Subcutaneous abdominal adipose tissue (tissue), 5 donors: ENCODE data around the gene MECR.
A peak's percentile ranks its signal among the peaks of the same experiment; 100 is the strongest.
"Not testable (repeated sequence)": the region's sequence is repeated elsewhere in the genome, so short reads cannot be mapped to it uniquely, and the experiment has no call there.

Experiments
- H3K27ac ChIP-seq: one replicate; pipeline ENCODE4 v1.7.0; 2013; ENCODE audit warnings: low read depth, mild to moderate bottlenecking, inconsistent platforms, low read length, moderate library complexity
- H3K27me3 ChIP-seq, 5 donors: one replicate each; pipeline ENCODE4 v1.7.0; 2013; ENCODE audit warnings: low read length in 5 of 5, inconsistent platforms in 1 of 5; ENCODE audit not compliant: control insufficient read depth in 5 of 5, insufficient read depth in 4 of 5
- H3K36me3 ChIP-seq, 5 donors: one replicate each; pipeline ENCODE4 v1.7.0; 2013; ENCODE audit warnings: low read length in 5 of 5; ENCODE audit not compliant: control insufficient read depth in 5 of 5, insufficient read depth in 5 of 5
- H3K4me1 ChIP-seq, 5 donors: one replicate each; pipeline ENCODE4 v1.7.0; 2013; ENCODE audit warnings: low read length in 5 of 5, mild to moderate bottlenecking in 3 of 5, moderate library complexity in 1 of 5; ENCODE audit not compliant: control insufficient read depth in 5 of 5, insufficient read depth in 5 of 5
- H3K4me3 ChIP-seq, 5 donors: one replicate each; pipeline ENCODE4 v1.7.0; 2013; ENCODE audit warnings: low read length in 5 of 5, low read depth in 1 of 5
- H3K9ac ChIP-seq, 5 donors: one replicate each; pipeline ENCODE4 v1.7.0; 2013; ENCODE audit warnings: low read length in 5 of 5, mild to moderate bottlenecking in 4 of 5, moderate library complexity in 3 of 5
- H3K9me3 ChIP-seq, 5 donors: one replicate each; pipeline ENCODE4 v1.7.0; 2013; ENCODE audit warnings: low read length in 5 of 5; ENCODE audit not compliant: control insufficient read depth in 5 of 5
- donor health status: healthy.
- donor health status: healthy.
- donor health status: healthy.
- donor health status: healthy.
- donor health status: healthy.

Gene MECR

DNA sequence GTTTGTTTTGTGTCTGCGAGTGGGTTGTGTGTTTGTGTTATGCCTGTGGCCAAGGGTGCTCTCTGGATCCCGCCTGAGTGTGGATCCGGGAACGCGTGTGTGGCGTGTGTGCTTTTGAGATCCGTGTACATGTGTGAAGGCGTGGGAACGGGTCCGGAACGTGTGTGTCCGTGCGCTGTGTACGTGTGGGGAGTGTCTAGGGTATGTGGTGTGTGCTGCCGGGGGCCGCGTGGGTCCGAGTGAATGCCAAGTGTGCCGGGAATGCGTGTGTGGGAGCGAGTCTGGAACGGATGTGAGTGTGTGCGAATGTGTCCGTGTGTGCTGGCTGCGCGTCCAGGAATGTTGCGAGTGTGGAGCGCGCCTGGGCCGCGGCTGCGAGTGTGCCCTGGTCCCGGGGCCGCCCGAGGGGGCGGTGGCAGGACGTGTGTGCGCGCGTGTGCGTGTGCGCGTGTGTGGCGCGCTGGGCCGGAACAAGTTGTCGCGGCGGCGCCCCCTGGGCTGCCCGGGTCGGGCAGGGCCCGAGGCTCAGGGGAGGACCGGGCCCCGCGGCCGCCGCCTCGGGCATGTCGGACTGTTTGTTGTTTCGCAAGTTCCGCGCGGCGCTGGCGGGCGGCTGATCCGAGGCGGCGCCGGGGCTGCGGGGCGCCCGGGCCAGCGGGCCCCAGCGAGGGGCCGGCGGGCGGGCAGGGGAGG is 6.5 kb upstream of the MECR start:
- Histone ChIP-seq H3K9me3 (no peaks in the 10 kb centered on the region), H3K36me3 (no peaks in the 10 kb centered on the region), H3K27me3 (peaks cover 0 to 4% (median 4%) of the 10 kb centered on the region in 5 donors), H3K4me1 (peaks cover 2 to 30% (median 25%) of the 10 kb centered on the region in 5 donors), H3K9ac (peak overlapping the region; percentile 21 to 88 (median 76)), H3K27ac (no peak overlapping the region), H3K4me3 (peak overlapping the region; percentile 74 to 98 (median 91))

DNA sequence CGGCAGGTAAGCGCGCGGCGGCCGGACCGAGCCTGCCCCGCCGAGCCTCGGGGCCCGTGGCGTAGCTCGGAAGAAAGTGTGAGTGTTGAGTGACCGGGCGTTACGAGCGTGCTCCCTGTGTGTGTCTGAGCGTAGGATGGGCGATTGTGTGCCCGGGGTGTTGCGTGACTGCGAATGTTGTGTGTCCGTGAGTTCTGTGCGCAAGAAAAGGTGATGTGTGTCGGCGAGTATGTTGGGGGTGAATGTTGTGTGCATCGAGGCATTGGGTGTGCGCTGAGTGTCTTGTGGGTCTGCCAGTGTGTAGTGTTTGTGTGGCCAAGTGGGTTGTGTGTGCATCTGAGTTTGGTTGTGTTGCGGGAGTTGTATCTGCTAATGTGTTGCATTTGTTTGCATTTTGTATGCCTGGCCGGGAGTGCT is 6.0 kb upstream of the MECR start:
- no peaks in the 10 kb centered on the region for H3K36me3 ChIP-seq
- H3K9ac ChIP-seq = peak overlapping the region; percentile 21 to 88 (median 76)
- H3K27ac ChIP-seq = no peak overlapping the region
- H3K9me3 ChIP-seq = no peaks in the 10 kb centered on the region
- H3K4me3 ChIP-seq = peak overlapping the region; percentile 74 to 98 (median 91)
- peaks cover 2 to 30% (median 25%) of the 10 kb centered on the region in 5 donors for H3K4me1 ChIP-seq
- peaks cover 0 to 4% (median 4%) of the 10 kb centered on the region in 5 donors for H3K27me3 ChIP-seq

DNA sequence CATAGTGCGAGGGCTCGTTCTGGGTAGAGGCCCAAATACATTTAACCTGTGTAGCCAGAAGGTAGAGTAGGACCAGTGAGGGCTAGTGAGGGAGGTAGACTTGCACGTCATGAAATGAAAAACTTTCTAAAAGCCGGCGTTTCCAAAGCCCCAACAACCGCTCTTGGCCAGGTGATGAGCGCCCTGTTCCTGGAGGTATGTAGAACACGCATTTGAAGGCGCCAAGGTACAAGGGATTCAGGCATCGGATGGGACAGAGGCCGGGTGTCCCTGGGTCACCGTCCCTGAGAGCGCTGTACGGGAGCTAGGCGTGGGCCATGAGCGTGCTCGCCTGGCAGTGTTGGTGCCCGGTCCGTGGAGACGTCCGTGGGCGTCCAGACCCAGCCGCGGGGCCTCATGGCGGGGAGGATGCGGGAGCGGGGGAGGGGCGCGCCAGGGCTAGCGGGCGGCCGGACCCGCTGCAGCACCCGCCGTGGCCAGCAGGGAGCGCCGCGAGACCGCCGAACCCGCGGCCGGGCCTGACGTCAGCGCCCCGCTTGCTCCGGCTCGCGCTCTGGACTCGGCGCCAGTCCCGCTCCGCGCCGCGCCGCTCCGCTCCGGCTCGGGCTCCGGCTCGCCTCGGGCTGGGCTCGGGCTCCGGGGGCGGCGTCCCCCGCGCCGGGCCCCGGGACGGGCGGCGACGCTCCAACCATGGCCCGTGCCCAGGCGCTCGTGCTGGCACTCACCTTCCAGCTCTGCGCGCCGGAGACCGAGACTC is 5.4 kb upstream of the MECR start, which contains the start of gene PTPRU:
Gene PTPRU, plus strand, starts transcription at position 568 of the 757 bp plus-strand sequence. Its CDS starts 123 bp downstream, at position 691.
- H3K36me3 ChIP-seq = no peaks in the 10 kb centered on the region
- no peak within 1 kb of the TSS for H3K27ac ChIP-seq
- H3K4me3 ChIP-seq = peak within 1 kb of the TSS; percentile 74 to 98 (median 91)
- H3K4me1 ChIP-seq = peaks cover 2 to 33% (median 27%) of the 10 kb centered on the region in 5 donors
- peaks cover 0 to 4% (median 4%) of the 10 kb centered on the region in 5 donors for H3K27me3 ChIP-seq
- H3K9ac ChIP-seq = peak within 1 kb of the TSS; percentile 21 to 88 (median 76)
- H3K9me3 ChIP-seq = no peaks in the 10 kb centered on the region

DNA sequence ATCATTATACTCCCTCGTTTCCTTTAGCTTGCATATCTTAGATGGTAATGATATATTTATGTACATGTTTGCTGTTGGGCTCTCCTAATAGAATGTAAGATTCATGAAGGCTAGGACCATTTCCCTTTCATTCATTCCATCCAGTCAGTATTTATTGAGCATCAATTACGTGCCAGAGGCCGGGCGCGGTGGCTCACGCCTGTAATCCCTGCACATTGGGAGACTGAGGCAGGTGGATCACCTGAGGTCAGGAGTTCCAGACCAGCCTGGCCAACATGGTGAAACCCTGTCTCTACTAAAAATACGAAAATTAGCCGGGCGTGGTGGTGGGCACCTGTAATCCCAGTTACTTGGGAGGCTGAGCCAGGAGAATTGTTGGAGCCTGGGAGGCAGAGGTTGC is 4.1 kb upstream of the MECR start:
- H3K27ac ChIP-seq, H3K9me3 ChIP-seq, H3K4me3 ChIP-seq, H3K36me3 ChIP-seq, H3K27me3 ChIP-seq, H3K9ac ChIP-seq: not testable (repeated sequence)
- peaks cover 2 to 43% (median 39%) of the 10 kb centered on the region in 5 donors for H3K4me1 ChIP-seq

DNA sequence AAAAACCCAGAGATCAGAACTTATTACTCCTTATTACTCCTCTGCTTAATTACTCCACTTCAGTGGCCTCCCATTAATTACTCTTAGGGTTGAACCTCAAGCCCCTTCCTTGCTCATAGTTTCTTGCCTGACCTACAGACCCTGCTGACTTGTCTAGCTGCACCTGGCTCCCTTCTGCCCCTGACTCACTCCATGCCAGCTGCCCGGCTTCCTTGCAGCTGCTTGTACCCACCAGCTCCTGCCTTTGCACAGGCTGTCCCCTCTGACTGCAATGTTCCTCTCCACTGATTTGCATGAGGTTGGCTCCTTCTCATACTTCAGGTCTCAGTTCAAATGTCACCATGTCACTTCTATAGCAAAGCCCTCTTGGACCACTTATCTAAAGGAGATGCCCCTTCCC is 3.7 kb upstream of the MECR start:
- Histone ChIP-seq H3K27me3 (peaks cover 0 to 4% (median 4%) of the 10 kb centered on the region in 5 donors), H3K9me3 (no peaks in the 10 kb centered on the region), H3K27ac (no peak overlapping the region), H3K4me1 (peaks cover 2 to 47% (median 43%) of the 10 kb centered on the region in 5 donors), H3K4me3 (no peak overlapping the region), H3K9ac (no peak overlapping the region), H3K36me3 (no peaks in the 10 kb centered on the region)

DNA sequence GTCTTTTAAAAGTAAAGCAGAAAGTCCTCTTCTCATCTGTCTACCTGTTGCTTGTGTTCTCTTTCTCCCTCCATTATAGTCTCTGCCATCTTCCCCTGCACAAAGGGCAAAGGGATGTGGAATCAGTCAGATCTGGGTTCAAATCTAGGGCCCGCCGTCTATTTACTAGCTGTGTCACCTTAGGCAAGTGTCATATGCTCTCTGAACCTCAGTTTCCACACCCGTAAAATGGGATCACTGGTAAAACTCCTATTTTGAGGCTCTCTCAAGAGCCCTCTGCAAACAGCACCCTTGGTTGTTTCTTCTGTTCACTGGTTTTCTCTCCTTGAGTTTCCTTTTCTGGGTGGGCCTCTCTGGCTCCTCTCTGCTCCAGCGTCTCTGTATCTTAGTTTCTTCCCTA is 3.0 kb upstream of the MECR start:
- H3K4me1 ChIP-seq = peaks cover 2 to 44% (median 39%) of the 10 kb centered on the region in 5 donors
- no peak overlapping the region for H3K9ac ChIP-seq
- H3K4me3 ChIP-seq = no peak overlapping the region
- H3K36me3 ChIP-seq = no peaks in the 10 kb centered on the region
- H3K27me3 ChIP-seq = peaks cover 0 to 4% (median 4%) of the 10 kb centered on the region in 5 donors
- H3K9me3 ChIP-seq = no peaks in the 10 kb centered on the region
- H3K27ac ChIP-seq = no peak overlapping the region

DNA sequence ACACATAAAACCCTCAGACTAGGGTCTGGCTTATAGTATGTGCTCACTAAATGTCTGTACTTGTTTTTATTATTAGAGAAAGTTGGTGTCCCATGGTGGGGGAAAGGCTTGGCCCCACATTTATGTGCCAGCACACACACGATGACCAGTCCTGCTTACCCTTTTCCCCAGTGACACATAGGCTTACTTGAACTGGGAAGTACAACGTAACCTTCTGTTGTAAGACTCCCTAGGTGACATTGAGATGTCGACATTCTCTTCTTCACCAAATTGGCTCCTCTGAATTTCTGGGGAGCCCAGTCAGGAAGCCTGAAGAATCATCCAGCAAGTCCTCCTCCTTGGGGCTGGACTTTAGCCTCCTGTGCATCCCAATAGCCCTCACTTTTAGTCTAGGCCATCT is 1.7 kb upstream of the MECR start:
- peaks cover 2 to 40% (median 35%) of the 10 kb centered on the region in 5 donors for H3K4me1 ChIP-seq
- H3K27me3 ChIP-seq = peaks cover 0 to 4% (median 4%) of the 10 kb centered on the region in 5 donors
- H3K9me3 ChIP-seq = no peaks in the 10 kb centered on the region
- H3K27ac ChIP-seq = no peak overlapping the region
- no peak overlapping the region for H3K4me3 ChIP-seq
- H3K36me3 ChIP-seq = no peaks in the 10 kb centered on the region
- no peak overlapping the region for H3K9ac ChIP-seq

DNA sequence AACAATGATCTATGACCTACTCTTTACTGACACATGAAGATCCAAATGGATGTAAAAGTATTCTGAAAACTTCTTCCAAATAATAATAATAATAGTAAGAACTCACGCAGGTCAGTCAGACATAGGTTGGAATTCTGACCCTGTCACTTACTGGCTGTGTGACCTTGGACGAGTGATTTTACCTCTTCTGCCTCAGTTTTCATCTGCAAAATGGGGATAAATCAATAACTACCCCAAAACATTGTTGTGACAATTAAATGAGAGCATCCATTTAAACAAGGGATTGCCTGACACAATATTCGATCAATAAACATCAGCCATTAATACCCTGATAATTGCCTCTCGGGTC is 556 bp downstream of the MECR start:
- peak overlapping the region; percentile 68 to 89 (median 84) for H3K4me3 ChIP-seq
- H3K27ac ChIP-seq = peak overlapping the region; percentile 75

DNA sequence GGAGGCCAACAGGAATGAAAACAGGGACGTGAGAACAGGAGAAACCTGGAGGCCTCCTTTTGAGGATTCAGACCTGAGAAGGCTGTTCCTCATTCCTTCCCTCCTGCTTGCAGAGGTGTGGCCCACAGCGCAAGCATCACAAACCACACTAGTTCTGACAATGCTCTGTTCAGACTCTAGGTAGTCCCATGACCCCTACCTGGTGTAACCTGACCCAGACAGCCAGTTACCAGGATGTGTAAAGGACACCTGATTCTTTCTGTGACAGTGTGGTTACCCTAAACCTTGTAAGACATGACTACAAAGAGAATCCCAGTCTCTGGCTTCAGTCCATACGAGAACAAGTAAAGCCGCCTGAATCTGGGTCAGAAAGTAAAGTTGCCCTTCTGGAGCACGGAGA is 3.2 kb downstream of the MECR start:
- Histone ChIP-seq H3K9ac (peak overlapping the region in 1 of 5 donors; percentile 37), H3K4me3 (no peak overlapping the region), H3K4me1 (peaks cover 0 to 36% (median 32%) of the 10 kb centered on the region in 5 donors), H3K36me3 (peaks cover 0 to 26% (median 12%) of the 10 kb centered on the region in 5 donors), H3K27me3 (no peaks in the 10 kb centered on the region), H3K27ac (peak overlapping the region; percentile 12), H3K9me3 (no peaks in the 10 kb centered on the region)

More for the DNA sequence above, 556 bp downstream of the MECR start:
- Histone ChIP-seq H3K36me3 (peaks cover 0 to 4% (median 0%) of the 10 kb centered on the region in 5 donors), H3K9me3 (no peaks in the 10 kb centered on the region), H3K9ac (peak overlapping the region; percentile 85 to 92 (median 89)), H3K27me3 (no peaks in the 10 kb centered on the region), H3K4me1 (peaks cover 0 to 36% (median 32%) of the 10 kb centered on the region in 5 donors)

DNA sequence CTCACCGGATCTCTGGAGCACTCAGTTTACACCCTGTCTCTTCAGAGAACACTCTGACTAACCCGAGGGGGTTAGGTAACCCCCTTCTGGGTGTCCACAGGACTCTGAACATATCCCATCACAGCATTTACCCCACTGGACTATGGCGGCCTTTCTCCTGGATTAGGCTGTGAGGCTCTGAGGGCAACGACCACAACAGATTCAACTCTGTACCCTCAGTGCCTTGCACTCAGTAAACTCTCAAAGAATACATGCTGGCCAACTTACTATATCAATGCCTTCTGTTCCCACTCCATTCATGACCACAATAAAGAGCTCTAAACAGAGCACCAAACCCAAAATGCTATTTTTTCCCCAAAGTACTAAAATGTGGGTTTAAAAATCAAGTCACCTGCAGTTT is 5.4 kb downstream of the MECR start:
- Histone ChIP-seq H3K27me3 (no peaks in the 10 kb centered on the region), H3K9ac (peak overlapping the region in 1 of 5 donors; percentile 7), H3K36me3 (peaks cover 3 to 30% (median 18%) of the 10 kb centered on the region in 5 donors), H3K9me3 (no peaks in the 10 kb centered on the region), H3K4me1 (peaks cover 0 to 28% (median 22%) of the 10 kb centered on the region in 5 donors), H3K4me3 (no peak overlapping the region), H3K27ac (no peak overlapping the region)
